GM21526 (cell line): ENCODE measurements around the gene RNU1-1.
"Not testable (repeated sequence)": the region's sequence is repeated elsewhere in the genome, so short reads cannot be mapped to it uniquely, and the experiment has no call there.

ENCODE experiments used
- ATAC-seq: cut with Tn5 transposase; IDR thresholded peaks from one replicate; pipeline ENCODE4 v1.9.1; 2021; ENCODE audit warnings: moderate library complexity; ENCODE audit not compliant: unreplicated experiment, low FRiP score

The RNU1-1 gene

GRCh38 chr1:16498047-16498446, 16.0 kb downstream of the RNU1-1 start:
- not testable (repeated sequence) for ATAC-seq

- ATAC-seq: not testable (repeated sequence)
Measured at GRCh38 chr1:16497474-16497904, 16.6 kb downstream of the RNU1-1 start.

- ATAC-seq: not testable (repeated sequence)
Measured at GRCh38 chr1:16493731-16494130, 20.4 kb downstream of the RNU1-1 start.

GRCh38 chr1:16492937-16493336, 21.1 kb downstream of the RNU1-1 start:
- not testable (repeated sequence) for ATAC-seq

- no peak for ATAC-seq
Measured at GRCh38 chr1:16491056-16491675, 22.9 kb downstream of the RNU1-1 start.

- ATAC-seq: not testable (repeated sequence)
Measured at GRCh38 chr1:16489195-16489880, 24.7 kb downstream of the RNU1-1 start.

GRCh38 chr1:16487011-16487410, 27.1 kb downstream of the RNU1-1 start:
- not testable (repeated sequence) for ATAC-seq

GRCh38 chr1:16486316-16486715, 27.8 kb downstream of the RNU1-1 start:
- not testable (repeated sequence) for ATAC-seq

- ATAC-seq: no peak
Measured at GRCh38 chr1:16484931-16485330, 29.2 kb downstream of the RNU1-1 start.

- no peak for ATAC-seq
Measured at GRCh38 chr1:16484501-16484835, 29.6 kb downstream of the RNU1-1 start.

- ATAC-seq: not testable (repeated sequence)
Measured at GRCh38 chr1:16483639-16484500, 30.2 kb downstream of the RNU1-1 start.

GRCh38 chr1:16483146-16483545, 30.9 kb downstream of the RNU1-1 start:
- ATAC-seq: not testable (repeated sequence)

- ATAC-seq: no peak
Measured at GRCh38 chr1:16478091-16478490, 36.0 kb downstream of the RNU1-1 start.

GRCh38 chr1:16475771-16476770, 38.0 kb downstream of the RNU1-1 start:
- ATAC-seq: not testable (repeated sequence)

- ATAC-seq: not testable (repeated sequence)
Measured at GRCh38 chr1:16474891-16475290, 39.2 kb downstream of the RNU1-1 start.

GRCh38 chr1:16474166-16474800, 39.8 kb downstream of the RNU1-1 start:
- ATAC-seq: no peak

GRCh38 chr1:16468558-16468957, 45.5 kb downstream of the RNU1-1 start:
- no peak for ATAC-seq

GRCh38 chr1:16464917-16465625, 49.0 kb downstream of the RNU1-1 start:
- ATAC-seq: no peak
